Glutamatergic neuron (in vitro differentiated cells): ENCODE results near the gene TNC. TPM values are rescaled to one million over a fixed set of nuclear protein-coding genes. Genes with fewer than 3 reads are reported as not detected.

Source experiments
- DNase-seq: peaks from one replicate; pipeline ENCODE4 v3.0.0; 2022
- H3K27ac Mint-ChIP-seq: one replicate; pipeline ENCODE4 v1.8.0; 2020; ENCODE audit warnings: mild to moderate bottlenecking, mixed read lengths, inconsistent platforms; ENCODE audit not compliant: unreplicated experiment
- H3K27me3 Mint-ChIP-seq: one replicate; pipeline ENCODE4 v1.8.0; 2020; ENCODE audit warnings: mild to moderate bottlenecking, moderate library complexity, mixed read lengths, inconsistent platforms; ENCODE audit not compliant: unreplicated experiment
- H3K36me3 Mint-ChIP-seq: one replicate; pipeline ENCODE4 v1.8.0; 2020; ENCODE audit warnings: mild to moderate bottlenecking, mixed read lengths, inconsistent platforms; ENCODE audit not compliant: unreplicated experiment
- H3K4me1 Mint-ChIP-seq: one replicate; pipeline ENCODE4 v1.8.0; 2020; ENCODE audit warnings: mild to moderate bottlenecking, low read depth, mixed read lengths, inconsistent platforms; ENCODE audit not compliant: unreplicated experiment
- H3K4me3 Mint-ChIP-seq: one replicate; pipeline ENCODE4 v1.8.0; 2020; ENCODE audit warnings: mild to moderate bottlenecking, mixed read lengths, inconsistent platforms; ENCODE audit not compliant: unreplicated experiment
- H3K9me3 Mint-ChIP-seq: one replicate; pipeline ENCODE4 v1.8.0; 2020; ENCODE audit warnings: mild to moderate bottlenecking, moderate library complexity, mixed read lengths, inconsistent platforms; ENCODE audit not compliant: unreplicated experiment
- total RNA-seq: library from RNA; stranded (reverse); fragmentation: NEBNext Ultra II Directional; extraction: Animal tissue kit (Norgen Biotek cat#: 25700); gene quantifications from one replicate; pipeline ENCODE4 v1.2.1, GENCODE V29; 2021; ENCODE audit not compliant: unreplicated experiment
- TF ChIP-seq, protein P1 (sequence below): fragments of 200-600 bp; sonication (generic); IDR thresholded peaks from one replicate; pipeline ENCODE4 v1.5.0; 2021; ENCODE audit not compliant: partially characterized antibody, unreplicated experiment

Gene TNC
- total RNA-seq, 1 donor from 2014 or later = 34.5 TPM

DNA sequence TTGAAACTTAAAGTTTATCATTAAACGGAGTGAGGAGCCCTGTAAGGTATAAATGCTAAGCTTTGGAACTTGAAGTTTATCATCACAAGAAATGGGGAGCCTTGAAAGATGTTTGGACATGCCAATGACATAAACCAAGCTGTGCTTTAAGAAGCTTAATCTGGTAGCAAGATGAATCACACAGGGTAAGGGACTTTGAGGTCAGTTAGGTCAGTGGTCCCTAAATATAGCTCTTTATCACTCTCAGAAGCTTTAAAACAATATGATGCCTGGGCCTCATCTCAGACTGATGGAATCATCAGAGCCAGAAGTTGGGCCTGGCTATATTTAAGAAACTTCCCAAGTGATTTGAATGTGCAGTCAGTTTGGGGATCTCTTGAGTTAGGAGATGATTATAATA is 85.7 kb downstream of the TNC start:
- TF ChIP-seq, protein P1, sequence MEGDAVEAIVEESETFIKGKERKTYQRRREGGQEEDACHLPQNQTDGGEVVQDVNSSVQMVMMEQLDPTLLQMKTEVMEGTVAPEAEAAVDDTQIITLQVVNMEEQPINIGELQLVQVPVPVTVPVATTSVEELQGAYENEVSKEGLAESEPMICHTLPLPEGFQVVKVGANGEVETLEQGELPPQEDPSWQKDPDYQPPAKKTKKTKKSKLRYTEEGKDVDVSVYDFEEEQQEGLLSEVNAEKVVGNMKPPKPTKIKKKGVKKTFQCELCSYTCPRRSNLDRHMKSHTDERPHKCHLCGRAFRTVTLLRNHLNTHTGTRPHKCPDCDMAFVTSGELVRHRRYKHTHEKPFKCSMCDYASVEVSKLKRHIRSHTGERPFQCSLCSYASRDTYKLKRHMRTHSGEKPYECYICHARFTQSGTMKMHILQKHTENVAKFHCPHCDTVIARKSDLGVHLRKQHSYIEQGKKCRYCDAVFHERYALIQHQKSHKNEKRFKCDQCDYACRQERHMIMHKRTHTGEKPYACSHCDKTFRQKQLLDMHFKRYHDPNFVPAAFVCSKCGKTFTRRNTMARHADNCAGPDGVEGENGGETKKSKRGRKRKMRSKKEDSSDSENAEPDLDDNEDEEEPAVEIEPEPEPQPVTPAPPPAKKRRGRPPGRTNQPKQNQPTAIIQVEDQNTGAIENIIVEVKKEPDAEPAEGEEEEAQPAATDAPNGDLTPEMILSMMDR = no peak
- no peak for DNase-seq
- Mint-ChIP-seq H3K4me1 (no peaks in the 10 kb centered on the region), H3K36me3 (no peaks in the 10 kb centered on the region), H3K27me3 (no peaks in the 10 kb centered on the region), H3K4me3 (no peak overlapping the region), H3K9me3 (no peaks in the 10 kb centered on the region), H3K27ac (no peak overlapping the region)

DNA sequence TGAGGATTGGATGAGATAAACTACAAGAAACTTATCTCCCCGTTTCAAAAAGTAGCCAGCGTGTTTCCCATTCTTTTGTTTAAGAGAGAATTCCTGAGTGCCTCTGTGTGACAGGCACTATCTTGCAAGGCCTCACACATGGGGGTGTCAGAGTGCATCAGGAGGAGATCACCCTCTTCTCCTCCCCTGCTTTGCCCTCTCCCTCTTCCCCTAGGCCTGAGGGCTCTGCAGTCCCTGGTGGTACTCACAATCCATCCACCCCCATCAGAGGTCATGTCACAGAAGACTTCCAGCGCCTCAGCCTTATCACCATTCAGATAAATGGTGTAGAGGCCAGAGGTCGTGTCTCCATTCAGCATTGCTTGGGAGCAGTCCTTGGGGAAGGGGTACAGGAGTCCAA is 88.0 kb downstream of the TNC start:
- Mint-ChIP-seq H3K4me1 (no peaks in the 10 kb centered on the region), H3K4me3 (no peak overlapping the region), H3K27me3 (no peaks in the 10 kb centered on the region), H3K27ac (no peak overlapping the region), H3K9me3 (no peaks in the 10 kb centered on the region), H3K36me3 (no peaks in the 10 kb centered on the region)
- no peak for DNase-seq
- TF ChIP-seq, protein P1 = no peak

DNA sequence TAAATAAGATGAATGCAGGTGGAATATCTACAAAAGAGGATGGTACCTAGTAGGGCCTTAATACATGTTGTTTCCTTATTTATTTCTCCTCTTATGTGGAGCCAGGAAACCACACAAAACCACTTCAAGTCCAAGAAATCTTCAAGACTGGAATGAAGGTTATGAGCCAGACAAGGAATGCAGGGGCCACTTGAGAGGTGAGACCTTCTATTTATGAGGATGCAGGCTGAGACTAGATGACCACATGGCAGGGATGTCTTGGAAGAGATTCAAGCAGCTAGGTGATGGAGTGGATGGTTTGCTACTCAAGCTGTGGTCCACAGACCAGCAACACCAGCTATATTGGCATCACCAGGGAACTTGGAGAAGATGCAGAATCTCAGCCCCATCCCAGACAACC is 92.2 kb downstream of the TNC start:
- DNase-seq = no peak
- Mint-ChIP-seq H3K4me1 (no peaks in the 10 kb centered on the region), H3K36me3 (no peaks in the 10 kb centered on the region), H3K9me3 (peaks cover 1% of the 10 kb centered on the region), H3K4me3 (no peak overlapping the region), H3K27ac (no peak overlapping the region), H3K27me3 (no peaks in the 10 kb centered on the region)
- TF ChIP-seq, protein P1 = no peak

DNA sequence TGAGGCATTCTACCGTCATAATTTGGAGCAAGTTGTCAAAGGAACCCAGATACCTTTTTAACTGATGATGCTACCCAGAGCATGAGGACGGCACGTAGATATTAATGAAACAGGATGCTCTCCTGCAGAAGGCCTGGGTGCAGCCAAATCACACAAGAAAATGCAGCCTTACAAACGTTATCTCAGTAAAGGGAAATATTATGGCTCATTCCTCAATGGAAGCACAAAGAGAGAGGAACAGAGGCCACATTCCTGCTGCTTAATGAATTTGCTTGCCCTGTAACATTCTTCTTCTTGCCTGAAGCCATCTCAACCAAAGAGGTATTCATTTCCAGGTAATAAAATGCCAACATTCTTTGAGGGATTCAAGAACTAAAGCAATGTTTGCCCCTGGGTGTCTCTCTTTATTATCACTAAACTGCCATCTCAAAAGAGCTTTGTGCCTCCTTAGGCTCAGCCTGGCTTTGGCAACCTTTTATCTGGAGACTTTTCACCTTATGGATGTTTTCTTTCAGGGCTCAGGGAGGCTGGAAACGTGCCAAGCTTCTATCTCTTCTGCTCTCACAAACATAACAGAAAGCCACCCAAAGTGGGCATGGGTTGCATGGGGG is 92.9 kb downstream of the TNC start:
- no peaks in the 10 kb centered on the region for H3K4me1 Mint-ChIP-seq
- no peak for DNase-seq
- TF ChIP-seq, protein P1 = no peak
- H3K27me3 Mint-ChIP-seq = no peaks in the 10 kb centered on the region
- H3K4me3 Mint-ChIP-seq = no peak overlapping the region
- H3K27ac Mint-ChIP-seq = no peak overlapping the region
- H3K36me3 Mint-ChIP-seq = no peaks in the 10 kb centered on the region
- H3K9me3 Mint-ChIP-seq = peaks cover 1% of the 10 kb centered on the region

DNA sequence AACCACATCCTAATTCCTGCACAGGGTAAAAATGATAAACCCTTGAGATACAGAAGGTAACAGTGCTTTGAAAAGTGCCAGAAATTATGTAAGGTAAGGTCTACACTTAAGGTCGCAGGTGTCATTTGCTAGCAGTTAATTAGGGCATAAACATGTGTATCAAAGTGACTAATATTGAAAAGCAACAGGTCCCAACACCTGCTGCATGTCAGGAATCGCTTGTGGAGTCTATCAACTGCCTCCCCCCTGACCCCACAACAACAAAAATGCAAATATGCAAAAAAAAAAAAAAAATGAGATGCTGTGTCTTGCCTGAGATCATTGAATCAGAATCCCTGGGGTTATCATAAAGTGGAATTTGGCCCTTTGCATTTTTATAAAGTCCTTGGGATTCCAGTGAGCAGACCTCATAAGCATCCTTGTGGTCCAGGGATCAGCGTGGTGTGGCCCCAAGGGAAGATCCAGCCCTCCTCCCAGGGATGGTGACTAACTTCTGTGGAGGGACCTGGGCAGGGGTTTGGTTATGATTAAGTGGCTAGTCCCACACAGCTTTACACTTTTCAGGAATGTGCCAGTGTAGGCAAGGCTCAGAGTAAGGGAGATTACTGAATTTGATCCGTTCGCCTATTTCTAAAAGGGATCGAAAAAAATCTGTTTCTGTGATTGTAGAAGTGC is 95.1 kb downstream of the TNC start:
- H3K4me3 Mint-ChIP-seq = no peak overlapping the region
- TF ChIP-seq, protein P1 = no peak
- H3K27me3 Mint-ChIP-seq = no peaks in the 10 kb centered on the region
- no peaks in the 10 kb centered on the region for H3K4me1 Mint-ChIP-seq
- DNase-seq = no peak
- no peak overlapping the region for H3K27ac Mint-ChIP-seq
- no peaks in the 10 kb centered on the region for H3K36me3 Mint-ChIP-seq
- H3K9me3 Mint-ChIP-seq = peaks cover 1% of the 10 kb centered on the region
